ENCODE results near the gene NPEPL1. TPM values are rescaled to one million over a fixed set of nuclear protein-coding genes. Genes with fewer than 3 reads are reported as not detected.

The NPEPL1 gene
- total RNA-seq, 1 experiment from 2014 or later = 31.1 TPM

DNA sequence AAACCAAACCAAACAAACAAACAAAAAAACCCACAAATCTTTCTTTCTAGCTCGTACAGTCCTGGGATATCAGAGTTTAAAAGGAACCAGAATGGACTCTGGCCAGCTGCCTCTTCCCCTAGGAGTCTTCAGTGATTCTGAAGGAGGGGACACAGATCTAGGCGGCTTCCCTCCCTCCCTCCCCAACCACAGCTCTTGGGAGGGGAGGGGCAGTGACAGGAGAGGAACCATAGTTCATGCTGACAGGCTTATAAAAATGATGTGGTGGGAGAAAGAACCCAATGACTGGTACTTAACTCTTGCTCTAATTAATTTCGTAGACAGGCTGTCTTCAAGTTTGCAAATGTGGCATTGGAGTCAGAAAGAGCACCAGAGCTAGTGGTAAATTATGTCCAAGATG, 56.0 kb downstream of the NPEPL1 start:
- no peak overlapping the region for H2AK5ac ChIP-seq (ENCODE audit: insufficient read length, low read length)
- no CpG with 5 or more reads among the region's 3 CpGs for WGBS (ENCODE audit: extremely low coverage, insufficient read length, low lambda C conversion rate)
- H2AFZ ChIP-seq (ENCODE audit: low read length) = no peak overlapping the region
- H4K91ac ChIP-seq (ENCODE audit: insufficient read length, low read depth, low read length) = no peak overlapping the region
- H4K20me1 ChIP-seq (ENCODE audit: control insufficient read depth, insufficient read depth, insufficient read length) = no peaks in the 10 kb centered on the region
- no peak overlapping the region for H4K8ac ChIP-seq (replicated peaks; ENCODE audit: insufficient read length, low read depth, low read length)
- H3K23ac ChIP-seq (ENCODE audit: insufficient read length, low read depth, low read length) = no peak overlapping the region
- no peaks in the 10 kb centered on the region; the same call in 1 of the 2 replicates for H3K27me3 ChIP-seq (ENCODE audit: insufficient read depth, low read length)
- H4K5ac ChIP-seq (ENCODE audit: insufficient read length, low read depth, low read length) = no peak overlapping the region
- Mint-ChIP-seq H3K4me1 (peaks cover 27 to 29% of the 10 kb centered on the region in 2 experiments), H3K36me3 (ENCODE audit: insufficient read depth in 1 of 3, low read depth in 3 of 3) (peaks cover 0 to 12% (median 3%) of the 10 kb centered on the region in 3 experiments; a peak in 4 of 7 replicates), H3K4me3 (no peak overlapping the region), H3K27me3 (ENCODE audit: low read depth) (peaks cover 84% of the 10 kb centered on the region), H3K27ac (no peak overlapping the region), H3K9me3 (peaks cover 0 to 3% of the 10 kb centered on the region in 2 experiments; a peak in 3 of 5 replicates)
- no peak overlapping the region for H3K14ac ChIP-seq (ENCODE audit: insufficient read depth, low read length)
- H2BK120ac ChIP-seq (ENCODE audit: low read depth, low read length, poor library complexity, severe bottlenecking) = no peak overlapping the region
- no peak overlapping the region for H3K4ac ChIP-seq (ENCODE audit: low read depth, low read length)
- H3K9ac ChIP-seq (ENCODE audit: extremely low read depth, insufficient read length, low read length) = no peak overlapping the region
- no peaks in the 10 kb centered on the region for H3K79me2 ChIP-seq (ENCODE audit: insufficient read depth, low read length)
- H3K4me1 ChIP-seq (ENCODE audit: insufficient read depth, low read length) = peaks cover 7% of the 10 kb centered on the region; the same call in 1 of the 2 replicates
- no peaks in the 10 kb centered on the region for H3K9me3 ChIP-seq (ENCODE audit: control insufficient read depth, low read depth, low read length)
- H3T11ph ChIP-seq (ENCODE audit: low read length) = no peak overlapping the region
- H2BK5ac ChIP-seq (ENCODE audit: insufficient read length, low read length) = no peak overlapping the region
- no peak for DNase-seq
- H3K56ac ChIP-seq (ENCODE audit: insufficient read length, low read depth, low read length) = no peak overlapping the region
- TF ChIP-seq, protein P1, sequence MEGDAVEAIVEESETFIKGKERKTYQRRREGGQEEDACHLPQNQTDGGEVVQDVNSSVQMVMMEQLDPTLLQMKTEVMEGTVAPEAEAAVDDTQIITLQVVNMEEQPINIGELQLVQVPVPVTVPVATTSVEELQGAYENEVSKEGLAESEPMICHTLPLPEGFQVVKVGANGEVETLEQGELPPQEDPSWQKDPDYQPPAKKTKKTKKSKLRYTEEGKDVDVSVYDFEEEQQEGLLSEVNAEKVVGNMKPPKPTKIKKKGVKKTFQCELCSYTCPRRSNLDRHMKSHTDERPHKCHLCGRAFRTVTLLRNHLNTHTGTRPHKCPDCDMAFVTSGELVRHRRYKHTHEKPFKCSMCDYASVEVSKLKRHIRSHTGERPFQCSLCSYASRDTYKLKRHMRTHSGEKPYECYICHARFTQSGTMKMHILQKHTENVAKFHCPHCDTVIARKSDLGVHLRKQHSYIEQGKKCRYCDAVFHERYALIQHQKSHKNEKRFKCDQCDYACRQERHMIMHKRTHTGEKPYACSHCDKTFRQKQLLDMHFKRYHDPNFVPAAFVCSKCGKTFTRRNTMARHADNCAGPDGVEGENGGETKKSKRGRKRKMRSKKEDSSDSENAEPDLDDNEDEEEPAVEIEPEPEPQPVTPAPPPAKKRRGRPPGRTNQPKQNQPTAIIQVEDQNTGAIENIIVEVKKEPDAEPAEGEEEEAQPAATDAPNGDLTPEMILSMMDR (conservative IDR thresholded peaks at IDR 0.05) = no peak
- H3K18ac ChIP-seq (ENCODE audit: insufficient read length, low read depth, low read length) = no peak overlapping the region
- no peak overlapping the region for H2BK15ac ChIP-seq (ENCODE audit: low read depth, low read length)
- H3K23me2 ChIP-seq (ENCODE audit: insufficient read length, low read depth, low read length, poor library complexity, severe bottlenecking) = no peaks in the 10 kb centered on the region
- H3K79me1 ChIP-seq (ENCODE audit: insufficient read depth, low read depth, low read length, poor library complexity, severe bottlenecking) = no peaks in the 10 kb centered on the region
- H2BK20ac ChIP-seq (ENCODE audit: low read depth, low read length, poor library complexity, severe bottlenecking) = no peak overlapping the region
- no peak overlapping the region for H2BK12ac ChIP-seq (ENCODE audit: insufficient read length, low read depth, low read length)
- H3K4me2 ChIP-seq (ENCODE audit: insufficient read depth, insufficient read length, low read length) = no peak overlapping the region
- no peak overlapping the region for H3K27ac ChIP-seq (ENCODE audit: insufficient read length, low read depth, low read length)

All from H9 (cell line).